Fibroblast of lung (primary cell): ENCODE measurements around the gene WTIP. TPM values are rescaled to one million over a fixed set of nuclear protein-coding genes. Genes with fewer than 3 reads are reported as not detected.

ENCODE experiments used
- DNase-seq, 2 donors: peaks; one replicate each; pipeline versions ENCODE4 v3.0.0 to v3.0.0-alpha.2; 2010; ENCODE audit warnings: low read depth in 2 of 2
- H2AFZ ChIP-seq: 2 replicates; pipeline ENCODE4 v1.5.1; 2012; ENCODE audit warnings: low read length, control low read depth, inconsistent platforms
- H3K27ac ChIP-seq: 2 replicates; pipeline ENCODE4 v1.5.1; 2011; ENCODE audit warnings: low read length, control low read depth; ENCODE audit not compliant: insufficient read depth
- H3K27me3 ChIP-seq: 2 replicates; pipeline ENCODE4 v1.5.1; 2011; ENCODE audit warnings: mild to moderate bottlenecking, low read length; ENCODE audit not compliant: control insufficient read depth, insufficient read depth
- H3K36me3 ChIP-seq: 2 replicates; pipeline ENCODE4 v1.5.1; 2011; ENCODE audit warnings: low read length; ENCODE audit not compliant: control insufficient read depth, insufficient read depth
- H3K4me1 ChIP-seq: 2 replicates; pipeline ENCODE4 v1.5.1; 2011; ENCODE audit warnings: low read length; ENCODE audit not compliant: control insufficient read depth, insufficient read depth; ENCODE audit errors: extremely low read depth
- H3K4me2 ChIP-seq: 2 replicates; pipeline ENCODE4 v1.5.1; 2011; ENCODE audit warnings: low read length, control low read depth; ENCODE audit not compliant: insufficient read depth; ENCODE audit errors: extremely low read depth
- H3K4me3 ChIP-seq, 4 experiments: fragments of 200-600 bp in 1 of 4; sonication (generic) in 1 of 4; replicated peaks in 1 of 4; 2 replicates each; pipeline ENCODE4 v1.5.1; 2011 to 2016; ENCODE audit warnings: low read length in 4 of 4, low read depth in 3 of 4, mild to moderate bottlenecking in 3 of 4, control low read depth in 2 of 4, inconsistent platforms in 1 of 4, mixed read lengths in 1 of 4; ENCODE audit not compliant: insufficient read depth in 1 of 4; ENCODE audit errors: control extremely low read depth in 1 of 4
- H3K79me2 ChIP-seq: 2 replicates; pipeline ENCODE4 v1.5.1; 2012; ENCODE audit warnings: mild to moderate bottlenecking, low read length, inconsistent platforms; ENCODE audit not compliant: control insufficient read depth, insufficient read depth
- H3K9ac ChIP-seq: 2 replicates; pipeline ENCODE4 v1.5.1; 2011; ENCODE audit warnings: mild to moderate bottlenecking, low read length, control low read depth; ENCODE audit not compliant: insufficient read depth
- H3K9me3 ChIP-seq: 2 replicates; pipeline ENCODE4 v1.5.1; 2012; ENCODE audit warnings: low read depth, low read length; ENCODE audit not compliant: control insufficient read depth, insufficient read depth
- H4K20me1 ChIP-seq: 2 replicates; pipeline ENCODE4 v1.5.1; 2011; ENCODE audit warnings: low read length; ENCODE audit not compliant: control insufficient read depth, insufficient read depth; ENCODE audit errors: extremely low read depth
- EZH2 ChIP-seq: IDR thresholded peaks from 2 replicates; pipeline ENCODE4 v1.5.1; 2012; ENCODE audit warnings: low read length, control low read depth, mild to moderate bottlenecking; ENCODE audit errors: missing control alignments
- polyA plus RNA-seq, 2 donors: library from polyadenylated mRNA; depleted of rRNA in 1 of 2; stranded (reverse) in 1 of 2; unstranded in 1 of 2; fragments of >200 nt; gene quantifications; 2 replicates each; pipeline ENCODE4 v1.2.1, GENCODE V29; 2011 to 2012; ENCODE audit warnings: missing spikeins in 1 of 2
- total RNA-seq: library from RNA; depleted of rRNA; stranded (reverse); fragments of >200 nt; gene quantifications from 2 replicates; pipeline ENCODE4 v1.2.1, GENCODE V29; 2014
- TF ChIP-seq, protein P1 (sequence below), 2 donors: IDR thresholded peaks in 1 of 2; conservative IDR thresholded peaks in 1 of 2; 1 replicate in 1 of 2; 2 replicates in 1 of 2; pipeline ENCODE4 v1.5.1; 2011 to 2012; ENCODE audit warnings: low read length in 2 of 2, control low read depth in 1 of 2, inconsistent platforms in 1 of 2, low read depth in 1 of 2, mild to moderate bottlenecking in 1 of 2

Gene WTIP
- total and polyA plus RNA-seq, 2 donors (not counting 1 experiment from before 2014, with no cell fraction given) = 18.4 to 49.0 TPM

DNA sequence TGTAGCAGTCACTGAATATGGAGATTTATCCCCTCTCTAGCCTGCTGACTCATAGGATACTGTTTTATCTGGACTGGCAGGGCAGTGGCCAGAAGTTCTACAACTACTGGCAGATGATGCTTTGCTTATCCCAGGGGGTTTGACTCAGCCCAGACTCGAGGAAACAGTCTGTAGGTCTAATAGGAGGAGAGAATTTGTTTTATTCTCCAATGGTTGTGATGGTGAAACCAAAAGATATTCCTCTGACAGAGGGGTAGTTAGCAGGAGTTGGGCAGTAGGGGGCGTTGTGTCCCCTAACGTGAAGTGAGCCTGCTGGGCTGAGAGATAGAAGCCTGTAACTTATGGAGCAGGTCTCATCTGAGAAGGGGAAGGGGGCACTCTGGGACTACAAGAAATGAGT lies 74.9 kb downstream of the WTIP start:
- Histone ChIP-seq H3K36me3 (no peaks in the 10 kb centered on the region), H4K20me1 (no peaks in the 10 kb centered on the region), H3K27ac (no peak overlapping the region), H2AFZ (no peak overlapping the region), H3K79me2 (no peaks in the 10 kb centered on the region), H3K9ac (no peak overlapping the region), H3K9me3 (no peaks in the 10 kb centered on the region), H3K4me1 (no peaks in the 10 kb centered on the region), H3K4me2 (no peak overlapping the region), H3K4me3 (no peak overlapping the region), H3K27me3 (no peaks in the 10 kb centered on the region)
- TF ChIP-seq EZH2 = no peak
- TF ChIP-seq, protein P1, sequence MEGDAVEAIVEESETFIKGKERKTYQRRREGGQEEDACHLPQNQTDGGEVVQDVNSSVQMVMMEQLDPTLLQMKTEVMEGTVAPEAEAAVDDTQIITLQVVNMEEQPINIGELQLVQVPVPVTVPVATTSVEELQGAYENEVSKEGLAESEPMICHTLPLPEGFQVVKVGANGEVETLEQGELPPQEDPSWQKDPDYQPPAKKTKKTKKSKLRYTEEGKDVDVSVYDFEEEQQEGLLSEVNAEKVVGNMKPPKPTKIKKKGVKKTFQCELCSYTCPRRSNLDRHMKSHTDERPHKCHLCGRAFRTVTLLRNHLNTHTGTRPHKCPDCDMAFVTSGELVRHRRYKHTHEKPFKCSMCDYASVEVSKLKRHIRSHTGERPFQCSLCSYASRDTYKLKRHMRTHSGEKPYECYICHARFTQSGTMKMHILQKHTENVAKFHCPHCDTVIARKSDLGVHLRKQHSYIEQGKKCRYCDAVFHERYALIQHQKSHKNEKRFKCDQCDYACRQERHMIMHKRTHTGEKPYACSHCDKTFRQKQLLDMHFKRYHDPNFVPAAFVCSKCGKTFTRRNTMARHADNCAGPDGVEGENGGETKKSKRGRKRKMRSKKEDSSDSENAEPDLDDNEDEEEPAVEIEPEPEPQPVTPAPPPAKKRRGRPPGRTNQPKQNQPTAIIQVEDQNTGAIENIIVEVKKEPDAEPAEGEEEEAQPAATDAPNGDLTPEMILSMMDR (conservative IDR thresholded peaks at IDR 0.05 in 1 of 2, IDR thresholded peaks at IDR 0.05 in 1 of 2; ENCODE audit: low read depth in 1 of 2, low read length in 2 of 2) = peak; percentile 20 to 26
- DNase-seq = no peak

DNA sequence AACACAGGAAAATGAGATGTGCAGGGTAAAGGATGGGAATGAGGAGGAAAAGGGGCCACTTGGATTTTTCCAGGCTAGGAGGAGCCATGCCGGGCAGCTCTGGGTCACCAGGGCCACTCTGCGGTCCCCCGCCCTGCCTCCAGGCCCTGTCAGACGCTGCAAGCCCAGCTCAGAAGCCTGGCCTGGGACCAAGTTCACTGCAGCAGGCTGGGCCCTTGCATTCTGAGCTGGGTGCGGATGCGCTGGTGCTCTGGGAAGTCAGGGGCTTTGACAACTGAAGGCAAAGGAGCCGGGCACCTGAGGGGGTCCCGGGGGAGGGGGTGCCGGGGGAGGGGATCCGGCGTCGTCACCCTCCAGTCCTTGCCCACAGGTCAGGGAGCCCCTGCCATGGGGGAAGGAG lies 77.5 kb downstream of the WTIP start:
- Histone ChIP-seq H3K27me3 (no peaks in the 10 kb centered on the region), H3K4me3 (no peak overlapping the region), H3K36me3 (no peaks in the 10 kb centered on the region), H3K9me3 (no peaks in the 10 kb centered on the region), H3K27ac (no peak overlapping the region), H3K9ac (no peak overlapping the region), H2AFZ (no peak overlapping the region), H4K20me1 (no peaks in the 10 kb centered on the region), H3K79me2 (no peaks in the 10 kb centered on the region), H3K4me1 (no peaks in the 10 kb centered on the region), H3K4me2 (no peak overlapping the region)
- no peak for TF ChIP-seq EZH2
- TF ChIP-seq, protein P1 (conservative IDR thresholded peaks at IDR 0.05 in 1 of 2, IDR thresholded peaks at IDR 0.05 in 1 of 2; ENCODE audit: low read depth in 1 of 2, low read length in 2 of 2) = no peak
- DNase-seq = no peak

- no peak overlapping the region for H2AFZ ChIP-seq
- H4K20me1 ChIP-seq = no peaks in the 10 kb centered on the region
- no peak overlapping the region for H3K4me2 ChIP-seq
- H3K79me2 ChIP-seq = no peaks in the 10 kb centered on the region
- H3K4me3 ChIP-seq = no peak overlapping the region
- H3K9ac ChIP-seq = no peak overlapping the region
- DNase-seq = no peak
- H3K27me3 ChIP-seq = no peaks in the 10 kb centered on the region
- no peaks in the 10 kb centered on the region for H3K36me3 ChIP-seq
- H3K27ac ChIP-seq = no peak overlapping the region
- H3K9me3 ChIP-seq = no peaks in the 10 kb centered on the region
- TF ChIP-seq EZH2 = no peak
- TF ChIP-seq, protein P1 (conservative IDR thresholded peaks at IDR 0.05 in 1 of 2, IDR thresholded peaks at IDR 0.05 in 1 of 2; ENCODE audit: low read depth in 1 of 2, low read length in 2 of 2) = no peak
- no peaks in the 10 kb centered on the region for H3K4me1 ChIP-seq
Observed at GRCh38 chr19:34560229-34560628, 78.7 kb downstream of the WTIP start.

Other genes with a start within 250 kb of the WTIP start
- 8.5 and 10.9 TPM in 2 replicates for gene GARRE1, start 227.2 kb upstream of the WTIP start, total RNA-seq
- 7.2 and 8.0 TPM in 2 replicates for gene GARRE1, start 227.2 kb upstream of the WTIP start, polyA plus RNA-seq
- gene GPI, start 116.6 kb upstream of the WTIP start, total RNA-seq = 87.6 and 112 TPM in 2 replicates
- 172 and 173 TPM in 2 replicates for gene GPI, start 116.6 kb upstream of the WTIP start, polyA plus RNA-seq
- 11.6 and 12.2 TPM in 2 replicates for gene PDCD2L, start 77.4 kb upstream of the WTIP start, total RNA-seq
- gene PDCD2L, start 77.4 kb upstream of the WTIP start, polyA plus RNA-seq = 8.9 and 14.7 TPM in 2 replicates
- 114 and 147 TPM in 2 replicates for gene UBA2, start 53.4 kb upstream of the WTIP start, total RNA-seq
- gene UBA2, start 53.4 kb upstream of the WTIP start, polyA plus RNA-seq = 104 and 105 TPM in 2 replicates
- 0.50 TPM in 1 of 2 replicates, not detected in the other for gene SCGB2B2, start 195.4 kb downstream of the WTIP start, total RNA-seq
- gene SCGB2B2, start 195.4 kb downstream of the WTIP start, polyA plus RNA-seq = not detected in 2 replicates
- 13.6 and 21.6 TPM in 2 replicates for gene ZNF302, start 195.9 kb downstream of the WTIP start, total RNA-seq
- gene ZNF302, start 195.9 kb downstream of the WTIP start, polyA plus RNA-seq = 8.9 and 14.5 TPM in 2 replicates